SH-SY5Y (cell line): ENCODE results near the gene ADIG.

Experiments
- GATA2 ChIP-seq: IDR thresholded peaks from 2 replicates; pipeline ENCODE4 v1.6.1; 2011; ENCODE audit warnings: mild to moderate bottlenecking, low read depth, low read length
- GATA3 ChIP-seq: IDR thresholded peaks from 2 replicates; pipeline ENCODE4 v1.6.1; 2011; ENCODE audit warnings: low read depth, mild to moderate bottlenecking, low read length, moderate library complexity

DNA sequence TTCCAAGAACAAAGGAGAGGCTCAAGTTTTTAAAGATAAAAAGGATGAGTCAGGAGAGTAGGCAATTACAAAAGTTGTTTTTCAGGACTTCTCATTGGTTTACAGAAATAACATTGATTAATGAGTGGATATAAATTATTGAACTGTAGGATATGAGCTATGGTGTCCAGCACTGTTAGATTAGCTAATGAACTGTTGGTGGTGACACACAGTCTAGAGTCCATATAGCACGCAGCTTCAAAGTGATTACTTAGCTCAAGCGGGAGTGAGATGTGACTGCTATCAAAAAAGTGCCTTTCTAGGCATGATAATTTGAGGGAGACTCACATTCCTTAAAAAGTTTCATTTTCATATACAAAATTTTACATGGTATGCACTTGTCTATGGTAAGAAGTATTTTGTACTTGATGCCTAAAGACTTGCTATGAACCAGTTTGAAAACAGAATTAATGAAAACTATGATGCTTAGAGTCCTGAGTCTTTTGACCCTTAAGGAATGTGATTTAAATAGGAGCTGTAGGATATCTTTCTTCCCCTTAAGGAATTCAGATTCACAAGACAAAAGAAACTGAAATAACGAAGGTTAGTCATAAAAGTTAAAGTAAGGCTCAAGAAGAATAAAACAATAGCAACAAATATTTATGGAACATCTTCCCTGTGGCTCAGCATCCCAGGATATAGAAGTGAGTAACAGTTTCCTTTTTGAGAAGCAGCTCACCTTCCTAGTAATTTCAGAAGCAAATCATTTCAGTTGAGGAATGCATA lies 22.2 kb upstream of the ADIG start:
- no peak for TF ChIP-seq GATA2
- no peak for TF ChIP-seq GATA3
